NCI-H1092 (cell line): ENCODE results near the gene CARMIL1.
"Not testable (repeated sequence)": the region's sequence is repeated elsewhere in the genome, so short reads cannot be mapped to it uniquely, and the experiment has no call there.

ENCODE experiments used
- DNase-seq: peaks from one replicate; lab custom pipeline; 2025; lab: John Stamatoyannopoulos, UW

CARMIL1 gene

GRCh38 chr6:25578538-25578937, 299.4 kb downstream of the CARMIL1 start:
- DNase-seq = no peak

DNA sequence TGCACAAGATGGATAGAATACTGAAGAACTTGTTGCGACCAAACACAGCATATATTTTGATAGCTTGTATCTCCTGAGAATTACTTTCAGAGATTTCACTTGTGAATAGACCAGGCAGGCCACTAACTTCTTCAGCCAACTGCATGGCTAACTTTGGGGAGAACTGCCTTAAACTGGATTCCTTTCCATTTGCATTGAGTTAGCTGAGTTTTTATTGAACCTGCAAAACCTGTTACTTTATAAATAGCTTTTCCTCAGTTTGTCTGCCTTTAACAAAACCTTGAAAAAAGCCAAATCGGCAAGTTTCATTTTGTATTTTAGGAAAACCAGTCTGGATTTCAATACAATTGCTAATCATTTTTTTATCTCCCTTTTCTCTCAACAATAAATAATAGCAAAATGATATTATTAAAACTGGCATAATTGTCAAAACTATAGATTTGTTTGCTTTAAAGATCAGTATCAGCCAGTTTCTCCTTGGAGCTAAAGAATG, 300.3 kb downstream of the CARMIL1 start:
- no peak for DNase-seq

DNA sequence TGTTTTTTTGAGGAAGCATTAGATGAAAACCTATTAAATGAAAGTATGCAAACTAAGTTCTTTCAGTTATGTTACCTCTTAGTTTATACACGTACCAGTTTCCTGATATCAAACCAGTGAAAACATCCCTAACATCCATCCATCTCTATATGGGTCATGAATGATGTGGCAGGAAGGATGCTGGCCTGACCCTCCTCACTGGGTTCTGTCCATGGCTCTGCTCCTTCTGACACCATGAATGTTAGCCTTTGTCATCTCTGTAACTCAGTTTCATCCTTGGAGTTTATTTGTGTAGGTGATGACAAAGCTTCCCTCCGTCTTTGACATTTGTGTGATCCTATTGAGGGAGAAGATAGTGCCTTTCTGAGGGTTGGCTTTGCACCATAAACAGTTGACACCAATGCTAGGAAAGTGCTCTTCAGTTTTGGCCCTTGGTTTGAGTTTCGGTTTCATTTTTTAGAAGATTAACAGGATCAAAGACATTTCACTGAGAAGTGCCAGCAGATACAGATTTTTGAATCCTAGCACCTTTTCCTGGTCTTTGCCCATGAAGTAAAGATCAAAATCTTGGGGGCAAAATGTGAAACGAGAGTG, 300.8 kb downstream of the CARMIL1 start:
- no peak for DNase-seq

DNA sequence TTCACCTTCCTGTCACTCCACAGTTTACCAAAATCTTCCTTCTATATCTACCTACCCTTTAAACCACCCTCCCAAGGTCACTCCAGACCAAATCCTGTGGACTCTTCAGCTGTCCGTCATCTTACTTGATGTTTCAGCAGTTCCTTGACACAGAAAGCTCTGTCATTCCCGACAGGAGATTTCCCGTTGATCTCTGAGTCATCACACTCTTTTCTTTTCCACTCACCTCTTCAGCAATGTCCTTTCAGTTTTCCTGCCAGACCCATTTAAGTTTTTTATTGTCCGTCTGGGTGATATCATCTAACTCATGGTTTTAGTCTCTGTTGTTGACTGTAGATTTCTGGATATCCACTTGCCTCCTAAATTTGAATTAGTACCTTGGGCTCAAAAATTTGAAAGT, 302.9 kb downstream of the CARMIL1 start:
- no peak for DNase-seq

DNA sequence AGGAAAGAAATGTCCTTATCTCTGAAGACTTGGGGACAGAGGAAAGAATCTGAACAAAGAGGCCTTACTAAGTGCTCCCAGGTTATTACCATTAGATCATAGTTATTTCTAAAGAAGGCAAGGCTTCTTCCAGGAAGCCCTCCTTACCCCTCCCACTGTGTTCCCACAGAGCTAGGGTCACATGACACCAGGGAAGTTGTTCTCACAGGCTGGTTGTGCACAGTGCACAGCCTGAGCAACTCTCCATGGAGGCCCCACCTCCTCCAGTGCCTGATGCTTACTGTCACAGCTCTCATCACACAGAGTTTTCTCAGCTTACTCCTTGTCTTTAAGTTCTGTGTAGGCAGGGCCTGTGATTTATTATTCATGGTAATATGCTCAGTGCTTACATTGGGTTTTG, 303.9 kb downstream of the CARMIL1 start:
- no peak for DNase-seq

DNA sequence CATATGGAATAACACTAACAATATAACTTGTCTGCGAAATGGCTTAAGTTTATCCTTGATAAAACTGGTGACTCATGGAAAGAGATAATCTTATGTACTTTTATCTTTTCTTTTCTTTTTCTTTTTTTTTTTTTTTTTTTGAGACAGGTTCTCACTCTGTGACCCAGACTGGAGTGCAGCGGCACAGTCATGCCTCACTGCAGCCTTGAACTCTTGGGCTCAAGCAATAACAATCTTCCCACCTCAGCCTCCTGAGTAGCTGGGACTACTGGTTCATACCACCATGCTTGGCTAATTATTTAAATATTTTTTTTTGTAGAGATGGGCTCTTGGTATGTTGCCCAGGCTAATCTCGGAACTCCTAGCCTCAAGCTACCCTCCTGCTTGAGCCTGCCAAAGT, 304.7 kb downstream of the CARMIL1 start:
- no peak for DNase-seq

GRCh38 chr6:25585225-25585624, 306.1 kb downstream of the CARMIL1 start:
- no peak for DNase-seq

GRCh38 chr6:25586119-25586518, 306.9 kb downstream of the CARMIL1 start:
- not testable (repeated sequence) for DNase-seq

GRCh38 chr6:25586927-25587326, 307.8 kb downstream of the CARMIL1 start:
- no peak for DNase-seq

GRCh38 chr6:25590986-25591385, 311.8 kb downstream of the CARMIL1 start:
- peak; percentile 61 for DNase-seq

GRCh38 chr6:25596928-25597818, 318.0 kb downstream of the CARMIL1 start:
- no peak for DNase-seq

- no peak for DNase-seq
These were observed 320.4 kb downstream of the CARMIL1 start for GRCh38 chr6:25599516-25600085.

DNA sequence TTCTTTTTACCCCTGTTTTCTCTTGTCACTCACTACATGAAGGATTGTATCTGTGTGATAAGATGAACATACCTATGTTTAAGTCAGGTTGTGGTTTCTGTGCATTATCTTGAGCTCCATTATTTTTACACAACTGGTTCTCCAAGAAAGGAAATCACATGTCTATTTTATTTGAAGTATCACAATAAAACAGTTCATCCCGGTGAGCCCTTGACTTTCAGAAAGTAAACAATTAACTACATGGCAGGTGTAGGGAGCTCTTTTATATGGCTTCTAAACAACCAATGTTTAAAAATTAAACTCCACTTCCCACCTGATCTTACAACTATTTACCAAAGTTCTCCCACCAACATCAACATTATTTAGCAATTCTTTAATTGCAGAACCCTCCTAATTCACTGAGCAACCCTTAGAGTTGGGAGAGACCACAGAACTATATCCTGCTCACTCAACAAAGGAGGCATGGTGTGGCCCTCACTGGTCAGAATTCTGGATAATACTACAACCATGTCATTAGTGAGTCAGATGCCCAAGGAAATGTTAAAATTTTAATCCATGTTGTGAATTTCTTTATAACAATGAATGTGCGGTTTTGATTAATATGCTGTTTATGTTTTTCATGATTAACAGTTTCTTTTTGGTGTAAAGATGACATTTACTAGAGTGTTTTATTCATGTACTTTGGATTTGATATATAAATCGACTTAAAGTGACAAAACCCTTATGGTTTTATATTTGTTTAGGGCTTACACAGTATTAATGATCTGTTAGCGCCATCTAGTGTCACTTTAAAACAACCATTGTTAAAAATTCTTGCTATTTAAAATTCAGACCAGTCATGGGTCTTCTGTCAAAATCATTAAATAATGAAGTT, 322.9 kb downstream of the CARMIL1 start:
- DNase-seq = peak; percentile 20

GRCh38 chr6:25602674-25602982, 323.5 kb downstream of the CARMIL1 start:
- no peak for DNase-seq

GRCh38 chr6:25603251-25603650, 324.1 kb downstream of the CARMIL1 start:
- DNase-seq = no peak

DNA sequence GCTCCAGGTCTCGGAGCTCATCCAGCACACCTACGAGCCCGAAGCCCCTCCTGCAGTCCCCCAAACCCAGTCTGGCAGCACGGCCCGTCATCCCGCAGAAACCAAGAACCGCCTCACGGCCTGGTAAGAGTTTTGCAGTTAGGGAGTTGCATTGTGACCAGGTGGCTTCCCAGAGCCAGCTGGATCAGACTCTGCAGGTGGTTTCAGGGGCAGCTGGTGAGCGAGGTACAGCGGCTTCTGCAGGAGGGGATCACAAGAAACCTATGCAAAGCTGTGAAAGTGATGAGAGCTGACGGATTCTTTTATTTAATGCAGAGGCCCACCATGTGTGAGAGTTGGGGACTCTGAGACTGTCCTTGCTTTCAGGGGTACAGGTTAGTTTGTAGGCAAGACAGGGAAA, 327.0 kb downstream of the CARMIL1 start:
- no peak for DNase-seq

DNA sequence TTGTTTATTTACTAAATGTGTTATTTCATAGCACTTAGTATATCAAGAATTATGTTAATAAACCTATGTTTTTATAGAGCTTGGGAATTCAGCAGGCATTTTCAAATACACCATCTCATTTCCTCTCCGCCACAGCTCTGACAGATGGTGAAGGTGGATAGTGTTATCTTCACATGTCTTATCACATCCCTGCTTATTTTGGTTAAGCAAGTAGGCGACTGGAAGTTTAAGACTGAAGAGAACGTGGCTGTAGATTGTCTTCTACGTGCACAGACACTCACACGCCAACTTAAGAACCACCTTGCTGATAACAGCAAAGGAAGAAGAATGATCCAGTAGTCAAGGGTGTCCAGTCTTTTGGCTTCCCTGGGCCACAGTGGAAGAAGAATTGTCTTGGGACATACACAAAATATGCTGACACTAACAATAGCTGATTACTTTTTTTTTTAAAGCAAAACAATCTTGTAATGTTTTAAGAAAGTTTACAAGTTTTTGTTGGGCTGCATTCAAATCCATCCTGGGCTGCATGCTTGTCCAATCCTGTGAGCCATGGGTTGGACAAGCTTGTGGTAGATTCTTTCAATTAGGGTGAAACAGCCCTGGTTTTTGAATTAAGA, 329.5 kb downstream of the CARMIL1 start:
- no peak for DNase-seq

DNA sequence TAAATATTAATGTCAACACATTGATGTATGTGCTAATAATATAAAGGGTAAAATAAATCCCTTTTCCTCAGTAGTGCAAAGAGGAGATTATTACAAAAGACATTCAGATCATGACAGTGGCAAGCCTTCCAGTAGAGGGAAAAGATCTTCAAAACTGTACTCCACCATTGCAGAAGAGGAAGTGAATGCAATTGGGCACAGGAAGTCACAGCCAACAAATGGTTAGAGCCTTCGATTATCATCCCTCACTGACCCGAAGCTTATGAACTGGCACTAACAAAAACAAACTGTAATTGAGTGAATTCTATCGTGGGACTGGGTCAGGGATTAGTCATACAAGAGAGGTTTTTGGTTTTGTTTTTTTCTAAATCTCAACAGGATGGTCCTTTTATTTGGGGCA, 333.5 kb downstream of the CARMIL1 start:
- no peak for DNase-seq

DNA sequence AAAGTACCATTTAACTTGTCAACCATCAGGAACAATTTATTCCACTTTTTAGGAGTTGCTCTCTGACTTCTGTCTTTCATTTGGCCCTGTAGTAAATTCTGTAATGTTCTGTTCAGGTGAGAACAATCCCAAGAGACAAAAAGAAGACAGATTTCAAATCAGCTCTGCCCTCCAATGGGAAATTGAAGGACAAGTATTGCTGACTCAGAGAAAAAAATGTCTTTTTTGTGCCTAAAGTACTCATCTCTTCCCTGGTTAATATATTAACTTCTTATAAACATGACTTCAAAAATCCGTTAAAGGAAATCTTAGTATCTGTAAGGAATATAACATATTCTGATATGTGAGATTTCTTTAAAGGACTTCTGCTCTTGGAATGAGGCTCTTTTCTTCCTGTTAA, 334.2 kb downstream of the CARMIL1 start:
- no peak for DNase-seq

DNA sequence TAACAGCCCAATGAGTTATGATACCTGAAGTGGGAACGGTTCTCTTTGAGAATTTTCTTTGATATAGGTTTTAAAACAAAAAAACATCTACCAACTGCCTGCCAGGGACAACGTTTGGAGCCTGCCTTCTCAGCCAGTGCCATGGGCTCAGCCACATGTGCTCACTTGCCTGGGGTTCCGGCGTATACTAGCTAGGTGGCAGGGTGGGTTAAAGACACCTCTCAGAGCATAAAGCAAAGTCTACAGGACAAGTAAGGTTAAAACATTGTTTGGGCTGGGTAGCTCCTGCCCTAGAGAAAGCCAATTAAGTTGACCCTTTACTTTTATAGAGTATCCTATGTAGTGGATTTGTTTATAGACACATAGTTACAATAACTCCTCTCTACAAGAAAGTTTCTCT, 334.9 kb downstream of the CARMIL1 start:
- no peak for DNase-seq

- no peak for DNase-seq
These were observed 336.3 kb downstream of the CARMIL1 start for GRCh38 chr6:25615471-25615870.

DNA sequence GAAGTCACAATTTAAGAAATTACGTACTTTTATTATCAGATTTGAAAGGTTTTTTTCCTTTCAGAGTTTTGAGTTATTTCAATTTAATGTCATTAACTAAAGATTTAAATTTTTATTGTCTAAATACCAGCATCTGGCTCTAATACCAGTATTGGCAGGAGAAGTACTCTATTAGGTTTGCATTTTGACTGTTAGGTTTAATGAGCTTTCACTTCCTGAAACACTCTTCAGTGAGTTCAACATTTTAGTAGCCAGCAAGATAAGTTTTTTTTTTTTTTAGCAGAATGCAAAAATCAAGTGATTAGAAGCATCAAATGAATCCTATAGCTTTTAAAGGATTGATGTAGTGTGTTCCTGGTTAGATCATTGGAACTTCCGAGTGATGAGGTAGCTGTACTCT, 338.8 kb downstream of the CARMIL1 start:
- DNase-seq = no peak
